ENCODE results near the gene SCAP. TPM values are rescaled to one million over a fixed set of nuclear protein-coding genes. Genes with fewer than 3 reads are reported as not detected.

The SCAP gene
- total and polyA plus RNA-seq, 2 donors (not counting 1 experiment from before 2014, with no cell fraction given): 55.8 to 113 TPM

DNA sequence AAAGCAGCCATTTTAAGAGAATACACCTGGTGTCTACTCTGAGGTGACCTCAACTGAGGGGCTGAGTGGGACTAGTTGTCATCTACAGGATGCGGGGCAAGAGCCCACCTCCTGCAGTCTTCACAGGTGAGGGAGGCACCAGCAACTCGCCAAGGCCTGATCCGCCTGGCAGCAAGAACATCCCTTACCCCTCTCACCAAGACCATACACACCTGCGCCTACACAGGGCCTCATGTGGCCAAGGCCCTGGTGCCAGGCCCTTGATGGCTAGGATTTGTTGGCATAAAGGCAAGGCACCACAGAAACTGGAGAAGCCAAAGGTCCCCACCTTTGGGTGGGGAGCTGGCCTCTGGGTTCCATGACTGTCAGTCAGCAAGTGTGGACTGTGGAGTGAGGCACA lies 19.4 kb upstream of the SCAP start:
- Histone ChIP-seq H3K4me3 (ENCODE audit: control extremely low read depth in 1 of 5, extremely low read depth in 1 of 5, insufficient read depth in 1 of 5, low read depth in 2 of 5, low read length in 4 of 5) (no peak overlapping the region), H2AFZ (ENCODE audit: insufficient read depth, low read depth, low read length, poor library complexity, severe bottlenecking) (no peak overlapping the region), H3K27me3 (replicated peaks in 1 of 4; ENCODE audit: control extremely low read depth in 1 of 4, control insufficient read depth in 3 of 4, insufficient read depth in 4 of 4, low read length in 3 of 4) (no peaks in the 10 kb centered on the region), H3K27ac (ENCODE audit: low read length in 2 of 2) (no peak overlapping the region), H3K36me3 (replicated peaks in 1 of 2; ENCODE audit: control extremely low read depth in 1 of 2, control insufficient read depth in 1 of 2, extremely low read depth in 1 of 2, insufficient read depth in 2 of 2, low read length in 1 of 2) (peaks cover 0 to 40% of the 10 kb centered on the region in 2 experiments), H4K20me1 (ENCODE audit: control insufficient read depth, insufficient read depth, low read length, poor library complexity, severe bottlenecking) (no peaks in the 10 kb centered on the region), H3K79me2 (ENCODE audit: control insufficient read depth, insufficient read depth, low read length) (peaks cover 4% of the 10 kb centered on the region), H3K9me3 (ENCODE audit: control extremely low read depth in 1 of 3, control insufficient read depth in 2 of 3, insufficient read depth in 1 of 3, low read length in 2 of 3) (no peaks in the 10 kb centered on the region), H3K4me2 (replicated peaks; ENCODE audit: low read depth, low read length, poor library complexity, severe bottlenecking) (no peak overlapping the region), H3K9ac (ENCODE audit: low read length) (no peak overlapping the region), H3K4me1 (ENCODE audit: control insufficient read depth in 2 of 2, insufficient read depth in 2 of 2, low read length in 2 of 2) (peaks cover 25 to 28% of the 10 kb centered on the region in 2 donors)
- TF ChIP-seq EZH2 (IDR thresholded peaks at IDR 0.05; ENCODE audit: borderline replicate concordance, insufficient read depth, low read depth, low read length, poor library complexity, severe bottlenecking): no peak
- TF ChIP-seq, protein P1, sequence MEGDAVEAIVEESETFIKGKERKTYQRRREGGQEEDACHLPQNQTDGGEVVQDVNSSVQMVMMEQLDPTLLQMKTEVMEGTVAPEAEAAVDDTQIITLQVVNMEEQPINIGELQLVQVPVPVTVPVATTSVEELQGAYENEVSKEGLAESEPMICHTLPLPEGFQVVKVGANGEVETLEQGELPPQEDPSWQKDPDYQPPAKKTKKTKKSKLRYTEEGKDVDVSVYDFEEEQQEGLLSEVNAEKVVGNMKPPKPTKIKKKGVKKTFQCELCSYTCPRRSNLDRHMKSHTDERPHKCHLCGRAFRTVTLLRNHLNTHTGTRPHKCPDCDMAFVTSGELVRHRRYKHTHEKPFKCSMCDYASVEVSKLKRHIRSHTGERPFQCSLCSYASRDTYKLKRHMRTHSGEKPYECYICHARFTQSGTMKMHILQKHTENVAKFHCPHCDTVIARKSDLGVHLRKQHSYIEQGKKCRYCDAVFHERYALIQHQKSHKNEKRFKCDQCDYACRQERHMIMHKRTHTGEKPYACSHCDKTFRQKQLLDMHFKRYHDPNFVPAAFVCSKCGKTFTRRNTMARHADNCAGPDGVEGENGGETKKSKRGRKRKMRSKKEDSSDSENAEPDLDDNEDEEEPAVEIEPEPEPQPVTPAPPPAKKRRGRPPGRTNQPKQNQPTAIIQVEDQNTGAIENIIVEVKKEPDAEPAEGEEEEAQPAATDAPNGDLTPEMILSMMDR (IDR thresholded peaks at IDR 0.05): no peak
- H3K9me3 Mint-ChIP-seq (ENCODE audit: insufficient read depth): no peaks in the 10 kb centered on the region
- intact Hi-C loops (cut with micrococcal nuclease): no loop called here
- H3K27me3 Mint-ChIP-seq: no peaks in the 10 kb centered on the region
- ChIA-PET POLR2A (no interaction called here), CTCF (no interaction called here)
- no peak overlapping the region for H3K4me3 Mint-ChIP-seq
- WGBS (ENCODE audit: insufficient coverage): 100% methylated on average over 3 of the region's 4 CpGs
- ATAC-seq (ENCODE audit: low read depth): no peak
- peaks cover 25% of the 10 kb centered on the region for H3K4me1 Mint-ChIP-seq
- H3K27ac Mint-ChIP-seq: no peak overlapping the region
- no peak for DNase-seq

- Histone ChIP-seq H3K27ac (ENCODE audit: low read length in 2 of 2) (peak overlapping the region; percentile 20 to 23), H3K36me3 (replicated peaks in 1 of 2; ENCODE audit: control extremely low read depth in 1 of 2, control insufficient read depth in 1 of 2, extremely low read depth in 1 of 2, insufficient read depth in 2 of 2, low read length in 1 of 2) (peaks cover 0 to 20% of the 10 kb centered on the region in 2 experiments), H4K20me1 (ENCODE audit: control insufficient read depth, insufficient read depth, low read length, poor library complexity, severe bottlenecking) (no peaks in the 10 kb centered on the region), H3K9ac (ENCODE audit: low read length) (no peak overlapping the region), H3K27me3 (replicated peaks in 1 of 4; ENCODE audit: control extremely low read depth in 1 of 4, control insufficient read depth in 3 of 4, insufficient read depth in 4 of 4, low read length in 3 of 4) (no peaks in the 10 kb centered on the region), H3K79me2 (ENCODE audit: control insufficient read depth, insufficient read depth, low read length) (no peaks in the 10 kb centered on the region), H3K4me2 (replicated peaks; ENCODE audit: low read depth, low read length, poor library complexity, severe bottlenecking) (peak overlapping the region; percentile 49), H3K9me3 (ENCODE audit: control extremely low read depth in 1 of 3, control insufficient read depth in 2 of 3, insufficient read depth in 1 of 3, low read length in 2 of 3) (no peaks in the 10 kb centered on the region), H2AFZ (ENCODE audit: insufficient read depth, low read depth, low read length, poor library complexity, severe bottlenecking) (peak overlapping the region; percentile 44), H3K4me3 (ENCODE audit: control extremely low read depth in 1 of 5, extremely low read depth in 1 of 5, insufficient read depth in 1 of 5, low read depth in 2 of 5, low read length in 4 of 5) (no peak overlapping the region), H3K4me1 (ENCODE audit: control insufficient read depth in 2 of 2, insufficient read depth in 2 of 2, low read length in 2 of 2) (peaks cover 25 to 31% of the 10 kb centered on the region in 2 donors)
- CTCF ChIA-PET: interaction anchor here (1.2 kb wide), 1 partner anchor 15 kb away, joined by 5 read pairs; no protein-coding TSS in a partner anchor
- ATAC-seq (ENCODE audit: low read depth): peak; percentile 39
- POLR2A ChIA-PET: no interaction called here
- peak overlapping the region; percentile 61 for H3K4me3 Mint-ChIP-seq
- intact Hi-C loops (cut with micrococcal nuclease): no loop called here
- peaks cover 25% of the 10 kb centered on the region for H3K4me1 Mint-ChIP-seq
- WGBS (ENCODE audit: insufficient coverage): 77% methylated on average over 12 of the region's 12 CpGs
- H3K27ac Mint-ChIP-seq: peak overlapping the region; percentile 71
- peak; percentile 33 for DNase-seq
- H3K9me3 Mint-ChIP-seq (ENCODE audit: insufficient read depth): no peaks in the 10 kb centered on the region
- H3K27me3 Mint-ChIP-seq: no peaks in the 10 kb centered on the region
- no peak for TF ChIP-seq EZH2 (IDR thresholded peaks at IDR 0.05; ENCODE audit: borderline replicate concordance, insufficient read depth, low read depth, low read length, poor library complexity, severe bottlenecking)
- TF ChIP-seq, protein P1 (IDR thresholded peaks at IDR 0.05): no peak
Measured at GRCh38 chr3:47491777-47492176, 16.0 kb upstream of the SCAP start.

Data from B cell (primary cell).